HL-60 (cell line): ENCODE measurements around the gene ZNF462.

Experiments used
- CTCF ChIP-seq: IDR thresholded peaks from one replicate; pipeline ENCODE4 v1.5.1; 2011; ENCODE audit warnings: low read length, control low read depth, inconsistent platforms; ENCODE audit not compliant: insufficient read depth
- POLR2AphosphoS5 ChIP-seq: IDR thresholded peaks from 2 replicates; pipeline ENCODE4 v1.6.1; 2012; ENCODE audit warnings: low read depth

- TF ChIP-seq CTCF: no peak
- TF ChIP-seq POLR2AphosphoS5: no peak
Observed at GRCh38 chr9:106820866-106821265, 42.1 kb upstream of the ZNF462 start.
